Sigmoid colon (tissue), 4 donors: ENCODE measurements around the gene PON3.

Source experiments
- CTCF ChIP-seq, 4 experiments: fragments of 450-650 bp in 3 of 4; fragments of 200-600 bp in 1 of 4; IDR thresholded peaks; one replicate each; pipeline ENCODE4 v1.5.1; 2016 to 2019; ENCODE audit warnings: antibody characterized with exemption in 4 of 4, mild to moderate bottlenecking in 3 of 4, moderate library complexity in 2 of 4
- EP300 ChIP-seq, 4 donors: sonication (generic); formaldehyde crosslinking; IDR thresholded peaks; one replicate each; pipeline ENCODE4 v1.6.1; 2017; ENCODE audit warnings: antibody characterized with exemption in 4 of 4
- POLR2A ChIP-seq, 2 donors: fragments of 450-650 bp; IDR thresholded peaks; one replicate each; pipeline ENCODE4 v1.6.1; 2016; ENCODE audit warnings: antibody characterized with exemption in 2 of 2, mild to moderate bottlenecking in 2 of 2, moderate library complexity in 2 of 2
- POLR2AphosphoS5 ChIP-seq, 4 donors: sonication (generic); formaldehyde crosslinking; IDR thresholded peaks; one replicate each; pipeline ENCODE4 v1.6.1; 2017; ENCODE audit warnings: antibody characterized with exemption in 4 of 4

- TF ChIP-seq CTCF (IDR thresholded peaks at IDR 0.05): no peak
- TF ChIP-seq POLR2AphosphoS5 (IDR thresholded peaks at IDR 0.05): no peak
- no peak for TF ChIP-seq EP300 (IDR thresholded peaks at IDR 0.05)
- no peak for TF ChIP-seq POLR2A (IDR thresholded peaks at IDR 0.05)
Observed at GRCh38 chr7:95405800-95406199, 9.6 kb upstream of the PON3 start.
